IPS DF 4.7 (cell line): Measurements from ENCODE around the gene EP400.
"Not testable (repeated sequence)": the region's sequence is repeated elsewhere in the genome, so short reads cannot be mapped to it uniquely, and the experiment has no call there.

Experiments
- DNase-seq: peaks from one replicate; pipeline ENCODE4 v3.0.0-alpha.2; 2013; ENCODE audit warnings: low spot score; ENCODE audit errors: extremely low read depth

The EP400 gene

DNA sequence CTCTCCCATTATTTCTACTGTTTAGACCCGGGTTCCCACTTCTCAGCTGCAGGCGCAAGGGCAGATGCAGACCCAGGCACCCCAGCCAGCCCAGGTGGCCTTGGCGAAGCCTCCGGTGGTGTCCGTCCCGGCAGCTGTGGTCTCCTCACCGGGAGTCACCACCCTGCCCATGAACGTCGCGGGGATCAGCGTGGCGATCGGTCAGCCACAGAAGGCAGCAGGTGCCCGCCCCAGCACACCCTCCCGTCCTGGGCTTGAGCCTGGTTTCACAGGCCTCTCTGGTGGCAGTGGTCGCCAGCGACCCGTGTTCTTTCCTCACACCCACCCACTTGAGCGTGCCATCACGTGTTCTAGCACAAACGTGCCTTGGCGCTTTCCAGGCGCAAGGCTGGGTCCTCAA, 117.0 kb downstream of the EP400 start:
- DNase-seq: no peak

GRCh38 chr12:132067182-132067581, 117.4 kb downstream of the EP400 start:
- DNase-seq: no peak

DNA sequence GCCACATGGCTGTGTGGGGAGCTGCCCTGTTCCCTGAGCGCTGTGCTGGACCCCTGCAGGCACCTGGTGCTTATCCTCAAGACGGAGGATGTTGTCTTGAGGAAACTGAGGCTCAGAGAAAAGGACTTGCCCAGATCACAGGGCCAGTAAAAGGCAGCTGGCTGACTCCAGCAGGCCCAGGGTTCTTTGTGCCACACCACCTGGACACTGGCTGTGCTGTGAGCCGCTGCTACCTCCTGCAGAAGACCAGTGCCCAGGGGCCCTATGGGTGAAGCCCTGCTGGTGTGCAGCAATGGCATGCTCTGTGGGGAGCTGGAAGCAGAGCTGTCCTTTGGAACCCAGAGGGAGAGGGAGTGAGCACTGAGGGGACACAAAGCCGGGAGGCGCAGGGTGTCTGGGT, 118.5 kb downstream of the EP400 start:
- DNase-seq: no peak

GRCh38 chr12:132069336-132069985, 119.7 kb downstream of the EP400 start:
- no peak for DNase-seq

DNA sequence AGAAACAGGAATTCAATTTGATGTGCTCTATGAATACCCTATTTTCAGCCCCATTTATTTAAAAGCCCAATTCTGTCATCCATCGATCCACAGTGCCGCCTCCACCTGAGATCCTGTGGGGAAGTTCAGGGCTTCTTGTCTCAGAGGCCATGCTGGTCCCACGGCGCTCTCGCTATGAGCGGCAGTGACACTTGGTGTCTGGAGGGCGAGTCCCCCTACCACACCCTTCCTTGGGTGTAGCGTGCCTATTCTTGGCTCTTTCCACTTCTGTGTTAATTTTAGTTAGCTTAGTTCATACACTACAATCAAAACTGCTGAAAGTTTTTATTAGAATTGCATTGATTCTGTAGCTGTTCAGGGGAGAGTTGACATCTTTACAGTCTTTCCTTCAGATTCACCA, 120.6 kb downstream of the EP400 start:
- no peak for DNase-seq

DNA sequence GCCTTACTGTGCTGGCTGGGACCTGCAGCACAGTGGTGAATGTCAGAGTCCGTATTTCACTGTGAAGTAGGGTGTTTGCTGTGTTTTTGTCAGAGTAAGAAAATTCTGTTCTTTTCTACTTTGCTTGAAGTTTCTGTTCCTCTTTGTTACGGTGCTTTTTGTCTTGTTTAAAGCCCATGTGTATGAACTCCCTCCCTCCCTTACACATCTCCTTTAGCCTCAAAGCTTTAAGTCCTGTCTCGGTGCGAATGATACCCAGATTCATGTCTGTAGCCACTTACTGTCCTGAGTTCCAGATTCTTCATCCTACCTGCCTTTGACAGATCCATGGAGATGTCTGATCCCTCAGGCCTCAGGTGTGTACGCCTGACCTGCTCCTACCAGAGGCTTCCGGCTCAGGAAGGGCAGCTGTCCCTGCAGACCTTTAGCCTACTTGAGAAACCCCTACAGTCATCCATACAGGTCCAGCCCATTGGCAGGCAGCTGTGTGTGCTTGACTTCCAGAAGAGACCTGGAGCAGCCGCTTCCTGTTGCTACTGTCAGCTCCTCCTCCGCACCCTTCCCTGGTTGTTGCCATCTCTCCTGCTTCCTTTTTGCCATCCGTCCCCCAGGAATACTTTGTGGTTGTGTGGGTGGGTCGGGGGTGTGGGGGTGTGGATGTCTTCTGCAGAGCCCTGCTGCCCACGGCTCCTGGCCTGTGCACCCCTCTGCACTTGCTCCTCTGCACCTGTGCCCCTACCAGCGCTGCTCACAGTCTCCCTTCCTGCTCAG, 121.5 kb downstream of the EP400 start:
- no peak for DNase-seq

DNA sequence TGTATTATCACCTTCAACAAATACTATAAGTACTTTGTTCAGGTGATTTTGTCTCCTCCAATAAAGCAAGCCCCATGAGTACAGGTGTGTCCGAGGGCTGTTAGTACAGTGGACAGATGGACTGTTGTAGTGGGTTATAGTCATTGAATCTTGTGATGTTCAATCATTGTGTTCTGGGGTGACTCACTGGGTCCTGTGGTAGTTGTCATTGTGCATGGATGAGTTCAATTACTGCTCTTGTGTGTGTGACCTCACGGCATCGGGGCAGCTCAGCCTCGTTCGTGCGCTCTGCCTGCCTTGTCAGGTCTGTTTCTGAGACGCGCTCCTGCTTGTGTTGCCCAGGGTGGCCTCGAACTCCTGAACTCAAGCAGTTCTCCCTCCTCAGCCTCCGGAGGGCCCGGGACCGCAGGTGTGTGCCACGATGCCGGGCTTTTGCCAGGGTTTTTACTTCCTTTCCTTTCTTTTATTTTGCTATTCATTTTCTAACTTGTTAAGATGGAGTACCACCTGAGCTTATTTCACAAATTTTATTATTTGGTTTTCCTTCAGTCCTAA, 122.2 kb downstream of the EP400 start:
- DNase-seq: no peak

DNA sequence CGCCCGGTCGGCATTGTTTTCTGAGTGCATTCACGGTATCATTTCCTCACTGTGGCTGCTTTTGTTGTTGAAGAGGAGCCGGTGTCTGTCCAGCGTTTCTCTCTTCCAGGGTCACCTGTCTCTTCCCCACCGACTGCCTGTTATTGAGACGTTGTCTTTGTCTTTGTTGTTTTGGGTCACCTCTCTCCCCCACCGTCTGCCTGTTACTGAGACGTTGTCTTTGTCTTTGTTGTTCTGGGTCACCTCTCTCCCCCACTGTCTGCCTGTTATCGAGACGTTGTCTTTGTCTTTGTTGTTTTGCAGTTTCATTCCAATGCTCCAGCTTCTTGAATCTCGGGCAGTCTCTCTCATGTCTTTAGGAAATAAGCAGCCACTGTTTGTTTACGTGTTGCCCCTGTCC, 124.5 kb downstream of the EP400 start:
- no peak for DNase-seq

DNA sequence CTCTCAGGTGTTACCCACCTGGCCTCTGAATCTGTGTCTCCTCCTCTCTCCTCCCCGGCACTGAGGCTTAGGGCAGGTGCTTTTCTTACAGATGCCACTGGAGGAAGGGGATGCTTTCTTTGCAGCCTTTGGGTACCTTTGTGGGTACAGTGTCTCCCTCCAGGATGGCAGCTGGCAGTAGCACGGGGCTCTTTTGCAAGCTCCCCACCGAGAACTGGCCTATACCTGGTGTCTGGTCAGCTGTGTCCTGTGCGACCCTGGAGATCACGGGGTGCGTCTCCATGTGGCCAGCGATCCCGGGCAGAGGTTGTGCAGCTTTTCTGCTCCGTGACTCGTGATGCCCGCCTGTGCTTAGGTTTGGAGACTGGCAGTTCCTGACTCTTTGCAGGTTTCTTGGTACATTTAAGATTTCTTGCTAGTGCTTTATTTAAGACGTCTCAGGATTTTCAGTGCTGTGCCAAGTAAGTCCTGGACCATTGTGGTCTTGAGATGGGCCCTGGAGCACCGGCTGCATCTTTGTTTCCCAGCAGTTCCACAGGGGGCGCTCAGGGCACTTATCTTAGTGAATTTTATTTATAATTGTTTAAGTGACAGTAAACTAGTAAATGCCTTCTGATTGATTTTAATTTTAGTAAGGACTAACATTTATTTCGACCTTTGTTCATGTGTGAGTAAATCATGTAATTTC, 125.4 kb downstream of the EP400 start:
- no peak for DNase-seq

DNA sequence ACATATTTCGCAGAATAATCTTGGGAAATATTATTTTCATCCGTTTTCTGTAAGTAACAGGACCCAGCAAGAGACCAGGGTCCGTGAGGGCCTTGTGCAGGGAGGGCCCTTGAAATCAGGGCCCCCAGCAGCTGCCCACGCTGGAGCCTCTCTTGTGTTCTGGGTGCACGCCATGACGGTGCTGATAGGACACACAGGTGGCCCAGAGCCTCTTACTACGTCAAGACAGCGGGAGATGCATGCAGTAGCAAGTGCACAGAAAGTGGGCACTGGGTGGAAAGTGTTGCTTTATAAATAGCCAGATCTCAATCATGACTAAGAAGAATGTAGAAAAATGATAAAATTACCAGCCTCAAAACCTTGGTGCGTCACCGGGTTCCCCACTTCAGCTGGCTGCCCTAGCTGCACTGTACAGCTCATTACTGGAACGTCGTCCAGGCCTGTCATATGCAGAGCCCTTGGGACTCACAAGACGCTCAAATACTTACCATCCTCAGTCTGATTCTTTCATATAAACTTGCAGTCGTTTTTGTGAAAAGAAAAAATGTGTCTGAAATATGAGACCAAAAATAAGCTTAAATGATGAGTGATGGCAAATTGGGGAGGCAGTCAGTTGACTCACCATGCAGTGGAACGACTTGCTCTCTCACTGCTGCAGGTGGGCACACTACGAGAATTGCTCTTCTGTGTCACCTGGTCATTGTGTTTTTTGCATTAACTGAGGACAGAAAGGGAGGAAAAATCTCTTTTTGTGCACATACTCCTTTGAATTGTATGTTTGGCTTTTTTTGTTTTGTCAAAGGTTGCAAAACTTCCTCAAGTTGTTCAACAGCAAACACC, 126.2 kb downstream of the EP400 start:
- no peak for DNase-seq

- no peak for DNase-seq
These were observed 127.0 kb downstream of the EP400 start for GRCh38 chr12:132076711-132077110.

DNA sequence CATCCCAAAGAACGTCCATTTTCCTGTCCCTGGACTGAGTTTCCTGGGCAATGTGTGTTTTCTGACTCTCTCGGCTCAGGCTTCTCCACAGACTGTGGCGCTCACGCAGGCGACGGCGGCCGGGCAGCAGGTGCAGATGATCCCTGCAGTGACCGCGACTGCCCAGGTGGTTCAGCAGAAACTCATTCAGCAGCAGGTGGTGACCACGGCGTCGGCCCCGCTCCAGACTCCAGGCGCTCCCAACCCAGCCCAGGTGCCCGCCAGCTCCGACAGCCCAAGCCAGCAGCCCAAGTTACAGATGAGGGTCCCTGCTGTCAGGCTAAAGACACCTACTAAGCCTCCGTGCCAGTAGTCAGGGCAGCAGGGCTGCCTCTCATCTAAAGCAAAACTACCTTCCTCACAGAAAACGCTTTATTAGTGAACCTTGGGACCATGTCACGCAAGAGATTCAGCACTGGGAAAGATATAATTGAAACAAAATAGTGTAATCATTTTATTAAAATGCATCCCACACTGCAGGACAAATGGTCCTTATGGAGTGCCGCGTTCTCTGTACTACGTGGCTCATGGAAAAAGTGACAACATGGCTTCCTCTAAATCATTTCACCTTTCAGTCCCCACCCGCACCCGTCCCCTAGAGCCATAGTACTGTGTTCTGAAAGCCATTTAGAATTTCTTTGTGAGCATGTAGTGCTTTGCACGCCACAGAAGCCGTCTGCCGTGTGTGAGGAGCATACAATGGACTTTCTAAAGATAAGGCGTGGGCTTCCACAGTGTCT, 127.8 kb downstream of the EP400 start:
- DNase-seq: no peak

- DNase-seq: no peak
These were observed 128.4 kb downstream of the EP400 start for GRCh38 chr12:132078190-132078589.

GRCh38 chr12:132079200-132079599, 129.5 kb downstream of the EP400 start:
- no peak for DNase-seq

- DNase-seq: no peak
These were observed 130.0 kb downstream of the EP400 start for GRCh38 chr12:132079695-132080094.

GRCh38 chr12:132080515-132080914, 130.8 kb downstream of the EP400 start:
- DNase-seq: not testable (repeated sequence)

DNA sequence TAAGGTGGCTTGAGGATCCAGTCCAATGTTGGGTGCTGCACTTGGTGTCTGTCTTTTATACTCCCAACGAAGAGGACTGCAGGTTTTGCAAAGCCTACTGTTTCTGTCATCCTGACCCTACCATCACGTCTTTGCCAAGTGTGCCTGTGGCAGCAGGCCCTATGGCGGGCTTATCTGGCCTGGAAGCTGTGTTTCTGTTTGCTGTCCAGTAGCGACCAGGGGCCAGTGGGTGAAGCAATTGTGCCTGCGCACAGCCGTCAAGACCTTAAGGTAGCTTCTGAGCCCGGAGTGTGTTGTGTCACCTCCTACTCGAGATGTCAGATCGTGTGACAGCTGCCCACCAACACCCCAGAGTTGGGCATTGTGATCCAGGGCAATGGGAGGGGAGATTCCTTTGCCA, 131.7 kb downstream of the EP400 start:
- DNase-seq: no peak

- no peak for DNase-seq
These were observed 133.8 kb downstream of the EP400 start for GRCh38 chr12:132083614-132083940.

DNA sequence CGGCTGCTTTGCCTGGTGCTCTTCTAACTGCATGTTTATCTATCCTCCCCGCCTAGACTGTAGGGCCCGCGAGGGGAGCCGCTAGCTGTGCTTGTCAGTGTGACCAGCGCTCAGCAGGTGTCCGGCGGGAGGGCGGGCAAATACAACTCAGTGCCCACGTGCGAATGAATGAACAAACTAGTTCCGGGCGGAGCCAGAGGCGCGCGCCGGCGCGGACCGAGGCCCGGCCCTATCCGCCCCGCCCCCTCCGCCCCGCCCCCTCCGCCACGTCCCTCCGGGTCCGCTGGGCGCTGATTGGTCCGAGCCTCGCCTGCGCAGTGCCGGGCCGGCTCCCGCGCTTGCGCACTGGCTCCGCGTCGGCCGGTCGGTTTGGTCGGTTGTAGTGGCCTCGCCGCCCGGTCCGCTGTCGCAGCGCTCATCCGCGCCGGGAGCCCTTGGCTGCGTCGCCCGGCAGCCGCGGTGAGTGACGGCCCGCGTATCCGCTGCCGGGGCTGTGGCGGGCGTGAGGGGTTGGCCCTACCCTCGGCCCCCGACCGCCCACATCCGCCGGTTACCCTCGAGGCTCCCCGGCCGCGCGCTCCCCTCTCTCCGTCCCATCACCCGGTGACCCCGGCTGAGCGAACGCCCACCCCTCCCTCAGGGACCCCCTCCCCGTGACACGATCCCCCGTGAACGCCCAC, 134.3 kb downstream of the EP400 start:
- DNase-seq: peak; percentile 44

- no peak for DNase-seq
These were observed 135.0 kb downstream of the EP400 start for GRCh38 chr12:132084621-132085290.
